PFSK-1 (cell line): ENCODE data around the gene OSER1.

Experiments
- FOXP2 ChIP-seq: optimal IDR thresholded peaks from 2 replicates; pipeline ENCODE3; 2011; ENCODE audit warnings: borderline replicate concordance, control low read depth, inconsistent platforms; ENCODE audit not compliant: insufficient read depth; ENCODE audit errors: extremely low read length, extremely low read depth
- POLR2AphosphoS5 ChIP-seq: IDR thresholded peaks from 2 replicates; pipeline ENCODE4 v1.6.1; 2012; ENCODE audit warnings: low read depth, mild to moderate bottlenecking, control low read depth, low read length, moderate library complexity
- SIN3A ChIP-seq: IDR thresholded peaks from 2 replicates; pipeline ENCODE4 v1.6.1; 2012; ENCODE audit warnings: mild to moderate bottlenecking, low read length, moderate library complexity, borderline replicate concordance; ENCODE audit not compliant: insufficient read depth
- TAF1 ChIP-seq: IDR thresholded peaks from 2 replicates; pipeline ENCODE4 v1.6.1; 2012; ENCODE audit warnings: low read length, control low read depth, borderline replicate concordance; ENCODE audit not compliant: insufficient read depth
- TF ChIP-seq, protein P1 (sequence below), 2 experiments: IDR thresholded peaks; 2 replicates each; pipeline versions ENCODE4 v1.6.1 to v1.8.0; 2011 to 2012; ENCODE audit warnings: low read depth in 2 of 2, low read length in 2 of 2, control low read depth in 1 of 2, inconsistent platforms in 1 of 2, mild to moderate bottlenecking in 1 of 2, moderate library complexity in 1 of 2; ENCODE audit not compliant: insufficient read depth in 1 of 2

Gene OSER1

DNA sequence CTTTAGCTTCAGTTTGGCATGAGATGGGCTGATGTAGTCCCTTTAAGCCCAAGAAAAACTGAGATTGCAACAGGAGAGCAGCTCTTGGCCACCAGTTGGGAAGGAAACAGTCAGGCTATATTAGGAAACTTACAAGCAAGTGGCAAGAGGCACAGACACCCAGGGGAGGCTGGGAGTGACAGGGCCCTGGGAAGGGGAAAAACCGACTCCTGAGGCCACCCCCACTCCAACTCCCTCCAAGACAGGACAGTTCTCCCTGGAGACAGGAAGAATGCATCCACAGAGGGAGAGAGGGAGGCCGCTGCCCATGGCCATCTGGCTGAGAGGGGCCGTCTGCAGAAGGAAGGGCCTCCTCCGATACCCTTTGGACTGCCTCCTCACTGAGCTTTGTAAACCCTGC, 44.1 kb downstream of the OSER1 start:
- no peak for TF ChIP-seq TAF1
- no peak for TF ChIP-seq POLR2AphosphoS5
- TF ChIP-seq FOXP2 = no peak
- TF ChIP-seq, protein P1, sequence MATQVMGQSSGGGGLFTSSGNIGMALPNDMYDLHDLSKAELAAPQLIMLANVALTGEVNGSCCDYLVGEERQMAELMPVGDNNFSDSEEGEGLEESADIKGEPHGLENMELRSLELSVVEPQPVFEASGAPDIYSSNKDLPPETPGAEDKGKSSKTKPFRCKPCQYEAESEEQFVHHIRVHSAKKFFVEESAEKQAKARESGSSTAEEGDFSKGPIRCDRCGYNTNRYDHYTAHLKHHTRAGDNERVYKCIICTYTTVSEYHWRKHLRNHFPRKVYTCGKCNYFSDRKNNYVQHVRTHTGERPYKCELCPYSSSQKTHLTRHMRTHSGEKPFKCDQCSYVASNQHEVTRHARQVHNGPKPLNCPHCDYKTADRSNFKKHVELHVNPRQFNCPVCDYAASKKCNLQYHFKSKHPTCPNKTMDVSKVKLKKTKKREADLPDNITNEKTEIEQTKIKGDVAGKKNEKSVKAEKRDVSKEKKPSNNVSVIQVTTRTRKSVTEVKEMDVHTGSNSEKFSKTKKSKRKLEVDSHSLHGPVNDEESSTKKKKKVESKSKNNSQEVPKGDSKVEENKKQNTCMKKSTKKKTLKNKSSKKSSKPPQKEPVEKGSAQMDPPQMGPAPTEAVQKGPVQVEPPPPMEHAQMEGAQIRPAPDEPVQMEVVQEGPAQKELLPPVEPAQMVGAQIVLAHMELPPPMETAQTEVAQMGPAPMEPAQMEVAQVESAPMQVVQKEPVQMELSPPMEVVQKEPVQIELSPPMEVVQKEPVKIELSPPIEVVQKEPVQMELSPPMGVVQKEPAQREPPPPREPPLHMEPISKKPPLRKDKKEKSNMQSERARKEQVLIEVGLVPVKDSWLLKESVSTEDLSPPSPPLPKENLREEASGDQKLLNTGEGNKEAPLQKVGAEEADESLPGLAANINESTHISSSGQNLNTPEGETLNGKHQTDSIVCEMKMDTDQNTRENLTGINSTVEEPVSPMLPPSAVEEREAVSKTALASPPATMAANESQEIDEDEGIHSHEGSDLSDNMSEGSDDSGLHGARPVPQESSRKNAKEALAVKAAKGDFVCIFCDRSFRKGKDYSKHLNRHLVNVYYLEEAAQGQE (IDR thresholded peaks at IDR 0.05; ENCODE audit: insufficient read depth in 1 of 2, low read depth in 2 of 2, low read length in 2 of 2) = no peak
- no peak for TF ChIP-seq SIN3A

DNA sequence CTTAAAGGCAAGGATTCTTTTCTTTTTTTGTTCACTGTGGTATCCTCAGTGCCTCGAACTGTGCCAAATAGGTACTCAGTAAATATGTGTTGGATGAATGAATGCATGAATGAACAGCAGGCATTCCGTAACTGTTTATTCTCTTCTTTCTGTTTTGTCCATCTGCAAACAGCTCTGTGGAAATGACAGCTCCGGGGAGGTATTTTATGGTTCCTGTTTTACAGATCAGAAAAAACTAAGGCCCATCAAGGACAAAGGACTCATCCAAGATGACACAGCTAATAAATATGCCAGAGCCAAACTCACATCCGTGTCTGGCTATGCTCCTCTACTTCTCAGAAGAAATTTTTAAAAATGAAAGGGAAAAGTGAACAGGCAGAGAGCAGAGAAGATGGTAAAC, 44.6 kb downstream of the OSER1 start:
- no peak for TF ChIP-seq TAF1
- TF ChIP-seq FOXP2 = no peak
- no peak for TF ChIP-seq POLR2AphosphoS5
- TF ChIP-seq, protein P1 (IDR thresholded peaks at IDR 0.05; ENCODE audit: insufficient read depth in 1 of 2, low read depth in 2 of 2, low read length in 2 of 2) = no peak
- TF ChIP-seq SIN3A = no peak

DNA sequence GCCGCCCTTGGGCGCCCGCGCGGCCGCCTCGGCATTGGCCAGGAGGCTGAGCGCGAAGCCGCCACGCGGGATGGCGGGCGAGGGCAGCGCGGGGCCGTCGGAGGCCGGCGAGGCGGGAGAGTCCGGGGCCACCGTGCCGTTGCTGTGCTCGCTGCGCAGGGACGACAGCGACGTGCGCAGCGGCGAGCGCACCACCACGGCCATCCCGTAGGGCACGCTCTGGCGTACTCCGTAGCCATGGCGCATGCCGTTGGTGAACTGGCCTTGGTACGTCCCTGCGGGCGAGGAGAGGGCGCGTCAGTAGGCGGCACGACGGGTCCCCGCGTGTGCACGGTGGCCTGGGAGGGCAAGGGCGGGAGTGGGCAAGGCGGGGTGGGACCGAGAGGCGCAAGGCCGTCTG, 50.4 kb downstream of the OSER1 start:
- TF ChIP-seq POLR2AphosphoS5 (no peak), SIN3A (no peak), TAF1 (no peak), FOXP2 (no peak)
- TF ChIP-seq, protein P1 (IDR thresholded peaks at IDR 0.05; ENCODE audit: insufficient read depth in 1 of 2, low read depth in 2 of 2, low read length in 2 of 2) = no peak

DNA sequence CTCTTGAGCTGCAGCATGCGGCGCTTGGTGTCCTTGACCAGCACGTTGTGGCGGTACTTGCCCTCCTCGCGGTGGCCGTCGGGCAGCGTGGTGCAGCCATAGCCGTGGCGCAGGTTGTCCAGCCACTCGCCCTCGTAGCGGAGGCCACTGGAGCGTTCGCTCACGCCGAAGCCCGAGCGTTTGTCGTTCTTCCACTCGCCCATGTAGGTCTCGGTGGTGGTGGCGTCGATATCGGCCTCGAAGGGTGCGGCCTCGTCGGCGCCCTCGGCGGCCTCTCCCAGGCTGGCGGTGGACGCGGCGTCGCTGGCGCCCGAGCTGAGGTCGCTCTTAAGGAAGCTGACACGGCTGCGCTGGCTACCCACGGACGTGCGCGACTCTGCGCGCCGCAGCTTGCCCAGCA, 50.9 kb downstream of the OSER1 start:
- no peak for TF ChIP-seq SIN3A
- no peak for TF ChIP-seq FOXP2
- no peak for TF ChIP-seq POLR2AphosphoS5
- TF ChIP-seq, protein P1 (IDR thresholded peaks at IDR 0.05; ENCODE audit: insufficient read depth in 1 of 2, low read depth in 2 of 2, low read length in 2 of 2) = no peak
- TF ChIP-seq TAF1 = no peak

DNA sequence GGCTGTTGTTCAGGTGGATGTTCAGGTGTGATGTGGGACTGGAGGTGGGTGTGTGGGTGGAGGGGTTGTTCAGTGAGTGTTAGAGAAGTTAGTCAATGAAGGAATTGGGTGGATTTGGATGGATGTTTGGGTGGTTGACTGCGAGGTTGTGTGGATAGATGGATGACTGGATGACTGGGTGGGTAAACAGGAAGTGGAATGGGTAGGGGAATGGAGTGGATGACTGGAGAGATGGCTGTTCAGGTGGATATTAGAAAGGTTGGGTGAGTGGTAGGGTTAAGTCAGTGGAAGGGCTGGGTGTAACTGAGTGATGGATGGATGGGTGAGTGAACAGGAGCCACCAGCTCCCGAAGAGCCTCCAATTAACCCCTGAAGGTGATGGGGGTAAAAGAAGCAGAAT, 51.4 kb downstream of the OSER1 start:
- TF ChIP-seq TAF1 (no peak), FOXP2 (no peak), SIN3A (no peak), POLR2AphosphoS5 (no peak)
- TF ChIP-seq, protein P1 (IDR thresholded peaks at IDR 0.05; ENCODE audit: insufficient read depth in 1 of 2, low read depth in 2 of 2, low read length in 2 of 2) = no peak
